HepG2 (cell line): ENCODE measurements around the gene SYDE1. TPM values are rescaled to one million over a fixed set of nuclear protein-coding genes. Genes with fewer than 3 reads are reported as not detected.

Source experiments
- ATAC-seq: fragments of 200-7000 bp; cut with Tn5 transposase; 3 replicates; pipeline ENCODE4 v1.9.1; 2020; ENCODE audit warnings: mild to moderate bottlenecking, moderate library complexity
- BruUV-seq: library from RNA; stranded (reverse); fragments of 400-500 nt; replicated peaks from 2 replicates; lab custom pipeline; 2021; lab: Mats Ljungman, UMichigan
- CTCF ChIA-PET: fragments of 300-600 bp; formaldehyde crosslinking; extraction: SDS; loops from one replicate; lab custom pipeline; 2021; ENCODE audit warnings: low total read pairs, inconsistent platforms, low intra/inter-chr PET ratio; lab: Yijun Ruan, JAX
- POLR2A ChIA-PET: fragments of 350-600 bp; sonication (Branson Sonifier 250); formaldehyde crosslinking; loops from one replicate; lab custom pipeline; 2020; ENCODE audit warnings: antibody characterized with exemption, inconsistent platforms; lab: Yijun Ruan, JAX
- DNase-seq: peaks from one replicate; pipeline ENCODE4 v3.0.0-alpha.2; 2015; ENCODE audit warnings: low spot score
- FAIRE-seq: peaks from 3 replicates; lab custom pipeline; 2011; peaks lifted over from hg19 to GRCh38; lab: Jason Lieb, UNC
- H2AFZ ChIP-seq: one replicate; pipeline ENCODE4 v1.6.1; 2011; ENCODE audit warnings: low read length, inconsistent platforms
- H3K27ac ChIP-seq: fragments of 300-600 bp; 3 replicates; pipeline ENCODE4 v1.8.0; 2011; ENCODE audit warnings: mixed run types, mild to moderate bottlenecking, mixed read lengths, low read length, inconsistent platforms; ENCODE audit not compliant: insufficient read depth; ENCODE audit errors: extremely low read length
- H3K27me3 ChIP-seq, 2 experiments: fragments of 200-600 bp in 1 of 2; 2 replicates in 1 of 2; 3 replicates in 1 of 2; pipeline versions ENCODE4 v1.6.0 to v1.8.0; 2011; ENCODE audit warnings: low read length in 2 of 2, mild to moderate bottlenecking in 2 of 2, moderate library complexity in 2 of 2, inconsistent platforms in 1 of 2; ENCODE audit not compliant: insufficient read depth in 2 of 2, control insufficient read depth in 1 of 2
- H3K36me3 ChIP-seq, 2 experiments: fragments of 200-600 bp in 1 of 2; replicated peaks in 1 of 2; 2 replicates in 1 of 2; 3 replicates in 1 of 2; pipeline versions ENCODE4 v1.5.1 to v1.8.0; 2011; ENCODE audit warnings: low read length in 2 of 2, inconsistent platforms in 1 of 2; ENCODE audit not compliant: insufficient read depth in 2 of 2, control insufficient read depth in 1 of 2
- H3K4me1 ChIP-seq: 2 replicates; pipeline ENCODE4 v1.5.1; 2012; ENCODE audit warnings: low read length, inconsistent platforms; ENCODE audit not compliant: insufficient read depth
- H3K4me2 ChIP-seq: 2 replicates; pipeline ENCODE4 v1.6.0; 2011; ENCODE audit warnings: low read depth, low read length, inconsistent platforms
- H3K4me3 ChIP-seq, 3 experiments: fragments of 200-600 bp in 1 of 3; sonication (generic), shearing (Covaris generic) in 1 of 3; replicated peaks in 1 of 3; 2 replicates each; pipeline ENCODE4 v1.5.1; 2011 to 2016; ENCODE audit warnings: low read length in 3 of 3, inconsistent platforms in 2 of 3, low read depth in 2 of 3, mild to moderate bottlenecking in 2 of 3, control low read depth in 1 of 3, mixed read lengths in 1 of 3; ENCODE audit not compliant: insufficient read depth in 1 of 3
- H3K79me2 ChIP-seq: one replicate; pipeline ENCODE4 v1.6.1; 2011; ENCODE audit warnings: low read length, inconsistent platforms; ENCODE audit not compliant: insufficient read depth
- H3K9ac ChIP-seq: 2 replicates; pipeline ENCODE4 v1.6.0; 2011; ENCODE audit warnings: mild to moderate bottlenecking, low read depth, low read length, inconsistent platforms; ENCODE audit not compliant: insufficient read depth
- H3K9me3 ChIP-seq: 2 replicates; pipeline ENCODE4 v1.5.1; 2012; ENCODE audit warnings: mild to moderate bottlenecking, low read length
- H4K20me1 ChIP-seq: 2 replicates; pipeline ENCODE4 v1.6.0; 2011; ENCODE audit warnings: inconsistent platforms, mild to moderate bottlenecking, low read length, moderate library complexity; ENCODE audit not compliant: insufficient read depth
- NAIF1 ChIP-seq: sonication (generic); formaldehyde crosslinking; IDR thresholded peaks from 2 replicates; pipeline ENCODE4 v1.5.0; 2020; ENCODE audit warnings: mild to moderate bottlenecking, missing genetic modification reagents, borderline replicate concordance
- NR2F1 ChIP-seq, 2 experiments: fragments of 450-650 bp in 1 of 2; formaldehyde crosslinking in 1 of 2; IDR thresholded peaks; 2 replicates each; pipeline versions ENCODE4 v1.5.0 to v1.6.1; 2016 to 2020; ENCODE audit warnings: mild to moderate bottlenecking in 1 of 2, missing compliant biosample characterization in 1 of 2, missing genetic modification reagents in 1 of 2, moderate library complexity in 1 of 2
- SAFB2 ChIP-seq: sonication (generic); formaldehyde crosslinking; IDR thresholded peaks from 2 replicates; pipeline ENCODE4 v1.5.1; 2020; ENCODE audit warnings: missing genetic modification reagents, low read depth, mild to moderate bottlenecking, borderline replicate concordance
- SNAPC2 ChIP-seq: sonication (generic); formaldehyde crosslinking; IDR thresholded peaks from 2 replicates; pipeline ENCODE4 v1.8.1; 2022; ENCODE audit warnings: mild to moderate bottlenecking, missing genetic modification reagents
- TBL1XR1 ChIP-seq: fragments of 150-350 bp; IDR thresholded peaks from 2 replicates; pipeline ENCODE4 v1.6.1; 2014; ENCODE audit warnings: borderline replicate concordance, low read length; ENCODE audit not compliant: partially characterized antibody
- TCF7 ChIP-seq: sonication (generic); IDR thresholded peaks from 2 replicates; pipeline ENCODE4 v1.6.1; 2016; ENCODE audit warnings: antibody characterized with exemption, low read depth
- TFDP1 ChIP-seq: IDR thresholded peaks from 2 replicates; pipeline ENCODE4 v1.6.1; 2016; ENCODE audit warnings: missing compliant biosample characterization, missing genetic modification reagents, borderline replicate concordance
- THAP11 ChIP-seq: IDR thresholded peaks from 2 replicates; pipeline ENCODE4 v1.6.1; 2016; ENCODE audit warnings: missing biosample characterization, missing genetic modification reagents
- ZFP1 ChIP-seq: IDR thresholded peaks from 2 replicates; pipeline ENCODE4 v1.6.1; 2016
- ZNF264 ChIP-seq: sonication (generic); formaldehyde crosslinking; IDR thresholded peaks from 2 replicates; pipeline ENCODE4 v1.4.0; 2020; ENCODE audit warnings: missing genetic modification reagents
- ZNF460 ChIP-seq: sonication (generic); formaldehyde crosslinking; IDR thresholded peaks from 2 replicates; pipeline ENCODE4 v1.5.1; 2020; ENCODE audit warnings: missing genetic modification reagents, mild to moderate bottlenecking, borderline replicate concordance
- WGBS: methylation state at CpG from one replicate; pipeline ENCODE4 v1.1.6; 2017; ENCODE audit warnings: low lambda C conversion rate; 5-methylcytosine and 5-hydroxymethylcytosine counted together
- in situ Hi-C: cut with HindIII; loops from 2 replicates; pipeline ENCODE4 v1.10.0; 2017; ENCODE audit warnings: low pct_unique_long_range_greater_than_20kb; ENCODE audit not compliant: extremely low pct_ligation_motif_present
- intact Hi-C: fragments of 100-400 bp; cut with micrococcal nuclease; formaldehyde crosslinking; loops from one replicate; pipeline ENCODE4 v1.10.0; 2022; ENCODE audit not compliant: unreplicated experiment
- polyA plus RNA-seq, 8 experiments: library from polyadenylated mRNA; depleted of rRNA in 3 of 8; stranded (reverse) in 7 of 8; unstranded in 1 of 8; fragments of >200 nt; fragmentation: Illumina TruSeq in 4 of 8; extraction: Trizol in 4 of 8; gene quantifications; 2 replicates each; pipeline versions ENCODE4 v1.2.1 to v1.2.3, GENCODE V29; 2011 to 2016; ENCODE audit warnings: low read depth in 4 of 8, missing spikeins in 1 of 8, mixed read lengths in 1 of 8; ENCODE audit not compliant: insufficient read depth in 1 of 8
- total RNA-seq, 5 experiments: library from RNA; depleted of rRNA; stranded (reverse); fragments of >200 nt; fragmentation: Illumina TruSeq; extraction: Trizol; gene quantifications; 2 replicates each; pipeline ENCODE4 v1.2.3, GENCODE V29; 2016; ENCODE audit warnings: low read depth in 1 of 5
- TF ChIP-seq, protein P1 (sequence below): sonication (generic); formaldehyde crosslinking; IDR thresholded peaks from 2 replicates; pipeline ENCODE4 v1.4.0; 2020; ENCODE audit warnings: mild to moderate bottlenecking, missing genetic modification reagents
- TF ChIP-seq, protein P2 (sequence below): sonication (generic); formaldehyde crosslinking; IDR thresholded peaks from 2 replicates; pipeline ENCODE4 v1.4.0; 2020; ENCODE audit warnings: mild to moderate bottlenecking, missing genetic modification reagents
- TF ChIP-seq, protein P3 (sequence below): IDR thresholded peaks from 2 replicates; pipeline ENCODE4 v1.6.1; 2016

SYDE1 gene
- total and polyA plus RNA-seq, 2 of the 13 experiments (the other 11 are each of a cell fraction or from before 2014, with no cell fraction given) = 4.3 to 13.6 TPM

- no peak for ATAC-seq
- intact Hi-C loops = no loop called here
- BruUV-seq = no TSS peak
- TF ChIP-seq, protein P1, sequence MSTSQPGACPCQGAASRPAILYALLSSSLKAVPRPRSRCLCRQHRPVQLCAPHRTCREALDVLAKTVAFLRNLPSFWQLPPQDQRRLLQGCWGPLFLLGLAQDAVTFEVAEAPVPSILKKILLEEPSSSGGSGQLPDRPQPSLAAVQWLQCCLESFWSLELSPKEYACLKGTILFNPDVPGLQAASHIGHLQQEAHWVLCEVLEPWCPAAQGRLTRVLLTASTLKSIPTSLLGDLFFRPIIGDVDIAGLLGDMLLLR (CRISPR knock-in tag) = no peak
- TF ChIP-seq, protein P2, sequence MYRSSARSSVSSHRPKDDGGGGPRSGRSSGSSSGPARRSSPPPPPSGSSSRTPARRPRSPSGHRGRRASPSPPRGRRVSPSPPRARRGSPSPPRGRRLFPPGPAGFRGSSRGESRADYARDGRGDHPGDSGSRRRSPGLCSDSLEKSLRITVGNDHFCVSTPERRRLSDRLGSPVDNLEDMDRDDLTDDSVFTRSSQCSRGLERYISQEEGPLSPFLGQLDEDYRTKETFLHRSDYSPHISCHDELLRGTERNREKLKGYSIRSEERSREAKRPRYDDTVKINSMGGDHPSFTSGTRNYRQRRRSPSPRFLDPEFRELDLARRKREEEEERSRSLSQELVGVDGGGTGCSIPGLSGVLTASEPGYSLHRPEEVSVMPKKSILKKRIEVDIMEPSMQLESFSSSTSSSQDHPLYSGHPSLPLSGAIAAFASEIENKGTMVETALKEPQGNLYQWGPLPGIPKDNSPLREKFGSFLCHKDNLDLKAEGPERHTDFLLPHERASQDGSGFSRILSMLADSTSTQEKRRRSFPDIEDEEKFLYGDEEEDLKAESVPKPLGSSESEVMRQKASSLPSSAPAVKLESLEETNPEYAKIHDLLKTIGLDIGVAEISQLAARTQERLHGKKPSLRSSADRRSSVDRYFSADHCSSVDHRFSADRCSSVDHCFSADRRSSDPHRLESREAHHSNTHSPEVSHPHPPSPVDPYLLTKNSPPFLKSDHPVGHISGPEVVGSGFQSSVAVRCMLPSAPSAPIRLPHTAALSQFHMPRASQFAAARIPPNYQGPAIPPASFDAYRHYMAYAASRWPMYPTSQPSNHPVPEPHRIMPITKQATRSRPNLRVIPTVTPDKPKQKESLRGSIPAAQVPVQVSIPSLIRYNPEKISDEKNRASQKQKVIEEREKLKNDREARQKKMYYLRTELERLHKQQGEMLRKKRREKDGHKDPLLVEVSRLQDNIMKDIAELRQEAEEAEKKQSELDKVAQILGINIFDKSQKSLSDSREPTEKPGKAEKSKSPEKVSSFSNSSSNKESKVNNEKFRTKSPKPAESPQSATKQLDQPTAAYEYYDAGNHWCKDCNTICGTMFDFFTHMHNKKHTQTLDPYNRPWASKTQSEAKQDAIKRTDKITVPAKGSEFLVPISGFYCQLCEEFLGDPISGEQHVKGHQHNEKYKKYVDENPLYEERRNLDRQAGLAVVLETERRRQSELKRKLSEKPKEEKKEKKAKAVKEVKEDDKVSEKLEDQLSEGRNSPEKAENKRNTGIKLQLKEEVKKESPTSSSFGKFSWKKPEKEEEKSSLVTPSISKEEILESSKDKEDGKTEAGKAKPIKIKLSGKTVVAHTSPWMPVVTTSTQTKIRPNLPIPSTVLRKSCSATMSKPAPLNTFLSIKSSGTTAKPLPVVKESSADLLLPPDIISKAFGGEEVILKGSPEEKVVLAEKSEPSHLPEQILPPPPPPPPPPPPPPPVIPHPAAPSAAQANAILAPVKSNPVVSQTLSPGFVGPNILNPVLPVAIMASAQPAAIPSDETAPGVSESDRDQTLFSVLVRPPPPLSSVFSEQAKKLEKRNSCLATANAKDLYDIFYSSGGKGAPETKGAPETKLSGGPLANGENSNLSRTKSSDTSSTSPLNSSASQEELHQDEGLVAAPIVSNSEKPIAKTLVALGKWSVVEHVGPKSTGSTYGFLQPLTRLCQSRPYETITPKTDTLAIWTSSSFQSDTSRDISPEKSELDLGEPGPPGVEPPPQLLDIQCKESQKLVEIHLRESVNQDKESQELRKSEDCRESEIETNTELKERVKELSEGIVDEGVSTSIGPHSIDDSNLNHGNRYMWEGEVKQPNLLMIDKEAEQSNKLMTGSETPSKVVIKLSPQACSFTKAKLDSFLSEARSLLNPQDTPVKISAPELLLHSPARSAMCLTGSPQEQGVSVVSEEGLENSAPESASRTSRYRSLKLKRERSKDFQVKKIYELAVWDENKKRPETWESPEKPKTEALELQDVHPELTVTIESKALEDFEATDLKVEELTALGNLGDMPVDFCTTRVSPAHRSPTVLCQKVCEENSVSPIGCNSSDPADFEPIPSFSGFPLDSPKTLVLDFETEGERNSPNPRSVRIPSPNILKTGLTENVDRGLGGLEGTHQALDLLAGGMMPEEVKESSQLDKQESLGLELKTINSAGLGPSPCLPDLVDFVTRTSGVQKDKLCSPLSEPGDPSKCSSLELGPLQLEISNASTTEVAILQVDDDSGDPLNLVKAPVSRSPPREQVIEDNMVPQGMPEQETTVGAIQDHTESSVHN (CRISPR knock-in tag) = no peak
- no peak for TF ChIP-seq ZNF264 (CRISPR knock-in tag)
- no peak for TF ChIP-seq TCF7
- TF ChIP-seq NAIF1 = no peak
- TF ChIP-seq SNAPC2 = no peak
- TF ChIP-seq SAFB2 (CRISPR knock-in tag) = no peak
- no peak for TF ChIP-seq TFDP1 (CRISPR knock-in tag)
- TF ChIP-seq ZNF460 = no peak
- TF ChIP-seq NR2F1 (CRISPR knock-in tag; IDR thresholded peaks at IDR 0.05) = no peak
- no peak for TF ChIP-seq ZFP1 (CRISPR knock-in tag)
- no peak for TF ChIP-seq TBL1XR1
- no peak for TF ChIP-seq THAP11 (CRISPR knock-in tag)
- TF ChIP-seq, protein P3, sequence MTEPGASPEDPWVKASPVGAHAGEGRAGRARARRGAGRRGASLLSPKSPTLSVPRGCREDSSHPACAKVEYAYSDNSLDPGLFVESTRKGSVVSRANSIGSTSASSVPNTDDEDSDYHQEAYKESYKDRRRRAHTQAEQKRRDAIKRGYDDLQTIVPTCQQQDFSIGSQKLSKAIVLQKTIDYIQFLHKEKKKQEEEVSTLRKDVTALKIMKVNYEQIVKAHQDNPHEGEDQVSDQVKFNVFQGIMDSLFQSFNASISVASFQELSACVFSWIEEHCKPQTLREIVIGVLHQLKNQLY (CRISPR knock-in tag) = no peak
Measured at GRCh38 chr19:15141143-15141542, 33.9 kb downstream of the SYDE1 start.

More at GRCh38 chr19:15141143-15141542, 33.9 kb downstream of the SYDE1 start:
- Histone ChIP-seq H2AFZ (no peak overlapping the region), H3K36me3 (no peaks in the 10 kb centered on the region), H3K27ac (no peak overlapping the region), H3K9me3 (no peaks in the 10 kb centered on the region), H3K4me1 (no peaks in the 10 kb centered on the region), H3K9ac (no peak overlapping the region), H3K27me3 (no peaks in the 10 kb centered on the region), H3K79me2 (no peaks in the 10 kb centered on the region), H3K4me2 (no peak overlapping the region), H3K4me3 (no peak overlapping the region), H4K20me1 (no peaks in the 10 kb centered on the region)
- POLR2A ChIA-PET = no interaction called here
- FAIRE-seq (no peak), DNase-seq (no peak)
- CTCF ChIA-PET = no interaction called here
- in situ Hi-C loops = no loop called here
- WGBS = 75% methylated on average over 8 of the region's 25 CpGs
